Common myeloid progenitor, CD34-positive (primary cell): ENCODE data around the gene TRIM5.
"Not testable (repeated sequence)": the region's sequence is repeated elsewhere in the genome, so short reads cannot be mapped to it uniquely, and the experiment has no call there.

Experiments
- CTCF ChIA-PET: fragments of 350-600 bp; sonication (Branson Sonifier 250); formaldehyde crosslinking; loops from one replicate; lab custom pipeline; 2021; ENCODE audit warnings: antibody characterized with exemption; lab: Charles Lee
- POLR2A ChIA-PET: fragments of 350-600 bp; sonication (Branson Sonifier 250); formaldehyde crosslinking; loops from one replicate; lab custom pipeline; 2021; ENCODE audit warnings: antibody characterized with exemption; lab: Charles Lee
- DNase-seq, 3 donors: peaks; one replicate each; pipeline versions ENCODE4 v3.0.0 to v3.0.0-alpha.2; 2013
- H3K27ac ChIP-seq, 2 experiments: 1 replicate in 1 of 2; 2 replicates in 1 of 2; pipeline ENCODE4 v1.7.0; 2013; ENCODE audit warnings: inconsistent platforms in 2 of 2, low read length in 2 of 2, mild to moderate bottlenecking in 2 of 2, low read depth in 1 of 2, moderate library complexity in 1 of 2; ENCODE audit not compliant: severe bottlenecking in 2 of 2, insufficient read depth in 1 of 2, poor library complexity in 1 of 2
- H3K27me3 ChIP-seq, 5 experiments: replicated peaks in 2 of 5; 1 replicate in 3 of 5; 2 replicates in 2 of 5; pipeline versions ENCODE4 v1.6.1 to v1.7.0; 2013; ENCODE audit warnings: low read length in 4 of 5, mild to moderate bottlenecking in 2 of 5, moderate library complexity in 2 of 5, inconsistent platforms in 1 of 5; ENCODE audit not compliant: insufficient read depth in 5 of 5, control insufficient read depth in 4 of 5
- H3K36me3 ChIP-seq, 4 experiments: 1 replicate in 2 of 4; 2 replicates in 2 of 4; pipeline versions ENCODE4 v1.6.1 to v1.7.0; 2013; ENCODE audit warnings: low read length in 3 of 4, control low read depth in 1 of 4, mild to moderate bottlenecking in 1 of 4; ENCODE audit not compliant: control insufficient read depth in 4 of 4, insufficient read depth in 4 of 4
- H3K4me1 ChIP-seq, 4 experiments: 1 replicate in 3 of 4; 2 replicates in 1 of 4; pipeline versions ENCODE4 v1.6.1 to v1.7.1; 2013; ENCODE audit warnings: low read length in 3 of 4, mild to moderate bottlenecking in 3 of 4, control low read depth in 1 of 4, inconsistent platforms in 1 of 4, moderate library complexity in 1 of 4; ENCODE audit not compliant: control insufficient read depth in 4 of 4, insufficient read depth in 4 of 4; ENCODE audit errors: control extremely low read depth in 1 of 4
- H3K4me3 ChIP-seq, 7 experiments: 1 replicate in 4 of 7; 2 replicates in 3 of 7; pipeline versions ENCODE4 v1.5.1 to v1.7.0; 2013; ENCODE audit warnings: mild to moderate bottlenecking in 7 of 7, low read length in 6 of 7, moderate library complexity in 6 of 7, inconsistent platforms in 2 of 7, low read depth in 2 of 7, control low read depth in 1 of 7; ENCODE audit not compliant: insufficient read depth in 4 of 7, control insufficient read depth in 1 of 7; ENCODE audit errors: extremely low read depth in 1 of 7
- H3K9me3 ChIP-seq, 5 experiments: 1 replicate in 4 of 5; 2 replicates in 1 of 5; pipeline versions ENCODE4 v1.6.1 to v1.7.1; 2013; ENCODE audit warnings: low read length in 4 of 5, mild to moderate bottlenecking in 2 of 5, inconsistent platforms in 1 of 5, low read depth in 1 of 5, moderate library complexity in 1 of 5; ENCODE audit not compliant: control insufficient read depth in 4 of 5, insufficient read depth in 2 of 5; ENCODE audit errors: control extremely low read depth in 1 of 5
- WGBS: methylation state at CpG from one replicate; pipeline ENCODE4 v1.1.5; 2013; ENCODE audit not compliant: insufficient coverage; 5-methylcytosine and 5-hydroxymethylcytosine counted together

The TRIM5 gene

DNA sequence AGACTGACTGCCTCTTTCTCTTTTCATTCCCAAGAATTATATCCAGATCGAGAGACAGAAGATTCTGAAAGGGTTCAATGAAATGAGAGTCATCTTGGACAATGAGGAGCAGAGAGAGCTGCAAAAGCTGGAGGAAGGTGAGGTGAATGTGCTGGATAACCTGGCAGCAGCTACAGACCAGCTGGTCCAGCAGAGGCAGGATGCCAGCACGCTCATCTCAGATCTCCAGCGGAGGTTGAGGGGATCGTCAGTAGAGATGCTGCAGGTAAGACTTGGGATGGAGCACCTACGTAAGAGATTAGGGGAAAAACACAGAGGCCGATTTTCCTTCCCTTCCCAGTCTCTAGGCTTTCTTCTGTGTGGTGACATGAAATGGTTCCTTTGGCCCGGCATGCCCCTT, 13.4 kb upstream of the TRIM5 start:
- peaks cover 17 to 56% (median 31%) of the 10 kb centered on the region in 4 experiments for H3K36me3 ChIP-seq
- peaks cover 0 to 8% (median 3%) of the 10 kb centered on the region in 4 experiments for H3K4me1 ChIP-seq
- H3K9me3 ChIP-seq, result no peaks in the 10 kb centered on the region
- CTCF ChIA-PET, result no interaction called here
- DNase-seq, result no peak
- WGBS, result 96% methylated on average over 3 of the region's 7 CpGs
- H3K4me3 ChIP-seq, result no peak overlapping the region
- H3K27me3 ChIP-seq, result no peaks in the 10 kb centered on the region
- POLR2A ChIA-PET, result interaction anchor here (0.5 kb wide), 1 partner anchor 1819 kb away, joined by 3 read pairs; no protein-coding TSS in a partner anchor
- no peak overlapping the region for H3K27ac ChIP-seq

DNA sequence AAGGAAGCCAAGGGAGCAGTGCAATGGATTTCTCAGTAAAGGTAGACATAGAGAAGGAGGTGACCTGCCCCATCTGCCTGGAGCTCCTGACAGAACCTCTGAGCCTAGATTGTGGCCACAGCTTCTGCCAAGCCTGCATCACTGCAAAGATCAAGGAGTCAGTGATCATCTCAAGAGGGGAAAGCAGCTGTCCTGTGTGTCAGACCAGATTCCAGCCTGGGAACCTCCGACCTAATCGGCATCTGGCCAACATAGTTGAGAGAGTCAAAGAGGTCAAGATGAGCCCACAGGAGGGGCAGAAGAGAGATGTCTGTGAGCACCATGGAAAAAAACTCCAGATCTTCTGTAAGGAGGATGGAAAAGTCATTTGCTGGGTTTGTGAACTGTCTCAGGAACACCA, 11.3 kb upstream of the TRIM5 start:
- ChIA-PET POLR2A (no interaction called here), CTCF (interaction anchor here (1.0 kb wide), 1 partner anchor 12 kb away, joined by 3 read pairs; no protein-coding TSS in a partner anchor)
- no peak overlapping the region for H3K27ac ChIP-seq
- no peaks in the 10 kb centered on the region for H3K27me3 ChIP-seq
- H3K4me1 ChIP-seq, result peaks cover 5 to 19% (median 10%) of the 10 kb centered on the region in 4 experiments
- no peaks in the 10 kb centered on the region for H3K9me3 ChIP-seq
- WGBS, result 94% methylated on average over 2 of the region's 2 CpGs
- no peak for DNase-seq
- peaks cover 16 to 40% (median 28%) of the 10 kb centered on the region in 4 experiments for H3K36me3 ChIP-seq
- no peak overlapping the region for H3K4me3 ChIP-seq

DNA sequence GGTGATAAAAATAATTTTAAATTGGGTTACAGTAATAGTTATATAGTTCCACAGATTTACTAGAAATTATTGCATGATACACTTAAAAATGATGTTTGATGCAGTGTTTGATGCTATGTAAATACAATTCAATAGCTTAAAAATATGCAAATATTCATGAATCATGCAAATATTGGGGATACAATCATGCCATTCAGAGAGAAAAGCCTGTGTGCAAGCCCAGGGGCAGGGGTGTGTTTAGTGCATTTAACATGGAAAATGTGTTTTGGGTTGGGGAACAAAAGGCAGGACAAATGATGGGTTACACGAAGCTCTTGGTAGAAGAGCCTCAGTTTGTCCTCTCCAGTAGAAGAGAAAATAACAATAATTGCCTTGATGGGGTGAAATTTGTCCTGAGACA, 10.7 kb upstream of the TRIM5 start:
- no peak overlapping the region for H3K4me3 ChIP-seq
- ChIA-PET POLR2A (no interaction called here), CTCF (interaction anchor here (0.9 to 1.5 kb wide), 2 partner anchors 17 to 71 kb away, joined by 4 to 5 read pairs; partner anchors contain the start of gene TRIM34)
- no peaks in the 10 kb centered on the region for H3K27me3 ChIP-seq
- H3K9me3 ChIP-seq, result no peaks in the 10 kb centered on the region
- peaks cover 5 to 25% (median 12%) of the 10 kb centered on the region in 4 experiments for H3K4me1 ChIP-seq
- no peak for DNase-seq
- WGBS, result 100% methylated on average over 1 of the region's 1 CpG
- H3K36me3 ChIP-seq, result peaks cover 16 to 37% (median 26%) of the 10 kb centered on the region in 4 experiments
- H3K27ac ChIP-seq, result no peak overlapping the region

DNA sequence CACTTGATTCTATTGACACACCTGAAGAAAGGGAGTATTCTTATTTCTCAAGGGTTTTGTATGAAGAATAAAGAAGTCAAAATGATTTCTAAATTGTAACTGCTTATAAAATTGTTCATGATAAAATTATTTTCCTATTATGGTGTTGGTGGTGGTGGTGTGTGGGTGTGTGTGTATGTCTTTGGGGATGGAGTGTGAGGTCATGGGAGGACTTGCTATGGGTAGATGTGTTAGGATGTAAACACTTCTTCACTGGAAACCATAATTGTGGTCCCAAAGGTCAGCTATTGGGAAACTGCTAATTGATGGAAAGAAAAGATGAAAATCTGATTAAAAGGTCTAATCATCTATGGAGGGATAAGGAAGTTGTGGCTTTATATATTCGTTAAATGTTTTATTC, 9.8 kb upstream of the TRIM5 start:
- Histone ChIP-seq H3K27ac (no peak overlapping the region), H3K4me1 (peaks cover 5 to 33% (median 20%) of the 10 kb centered on the region in 4 experiments), H3K27me3 (no peaks in the 10 kb centered on the region), H3K9me3 (no peaks in the 10 kb centered on the region), H3K4me3 (no peak overlapping the region), H3K36me3 (peaks cover 16 to 34% (median 25%) of the 10 kb centered on the region in 4 experiments)
- ChIA-PET CTCF (interaction anchor here (0.9 to 1.5 kb wide), 2 partner anchors 16 to 70 kb away, joined by 4 to 5 read pairs; partner anchors contain the start of gene TRIM34), POLR2A (interaction anchor here (0.6 kb wide), 1 partner anchor 9 kb away, joined by 3 read pairs; no protein-coding TSS in a partner anchor)
- DNase-seq, result no peak
- 17% methylated on average over 1 of the region's 1 CpG for WGBS

DNA sequence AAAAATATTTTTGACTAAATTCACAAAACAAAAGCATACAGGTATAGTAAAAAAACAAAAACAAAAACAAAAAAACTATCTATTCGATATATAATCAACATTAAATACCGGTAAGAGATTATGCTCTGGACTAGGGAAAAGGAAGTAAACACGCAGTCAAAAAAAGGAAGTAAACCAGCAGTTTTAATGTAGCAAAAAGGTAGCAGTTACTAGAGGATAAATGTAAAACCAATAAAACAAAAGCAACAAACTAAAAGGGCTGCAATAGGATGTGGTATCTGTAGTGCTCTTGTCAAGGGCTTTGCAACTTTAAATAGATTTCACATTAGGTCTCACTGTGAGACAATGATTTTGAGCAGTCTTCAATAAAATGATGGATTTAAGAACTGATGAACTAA, 7.1 kb upstream of the TRIM5 start:
- H3K4me1 ChIP-seq, result peaks cover 12 to 42% (median 27%) of the 10 kb centered on the region in 4 experiments
- no peaks in the 10 kb centered on the region for H3K9me3 ChIP-seq
- peak overlapping the region; percentile 34 to 89 for H3K27ac ChIP-seq
- H3K27me3 ChIP-seq, result no peaks in the 10 kb centered on the region
- peak in 2 of 3 donors; percentile 46 to 62 for DNase-seq
- ChIA-PET POLR2A (interaction anchor here (0.5 kb wide), 1 partner anchor 908 kb away, joined by 3 read pairs; no protein-coding TSS in a partner anchor), CTCF (interaction anchor here (1.2 kb wide), 1 partner anchor 8 kb away, joined by 3 read pairs; no protein-coding TSS in a partner anchor)
- peak overlapping the region in 6 of 7 experiments; percentile 70 to 92 (median 80) for H3K4me3 ChIP-seq
- H3K36me3 ChIP-seq, result peaks cover 7 to 15% (median 12%) of the 10 kb centered on the region in 4 experiments
- WGBS, result no CpG with 5 or more reads among the region's 3 CpGs

DNA sequence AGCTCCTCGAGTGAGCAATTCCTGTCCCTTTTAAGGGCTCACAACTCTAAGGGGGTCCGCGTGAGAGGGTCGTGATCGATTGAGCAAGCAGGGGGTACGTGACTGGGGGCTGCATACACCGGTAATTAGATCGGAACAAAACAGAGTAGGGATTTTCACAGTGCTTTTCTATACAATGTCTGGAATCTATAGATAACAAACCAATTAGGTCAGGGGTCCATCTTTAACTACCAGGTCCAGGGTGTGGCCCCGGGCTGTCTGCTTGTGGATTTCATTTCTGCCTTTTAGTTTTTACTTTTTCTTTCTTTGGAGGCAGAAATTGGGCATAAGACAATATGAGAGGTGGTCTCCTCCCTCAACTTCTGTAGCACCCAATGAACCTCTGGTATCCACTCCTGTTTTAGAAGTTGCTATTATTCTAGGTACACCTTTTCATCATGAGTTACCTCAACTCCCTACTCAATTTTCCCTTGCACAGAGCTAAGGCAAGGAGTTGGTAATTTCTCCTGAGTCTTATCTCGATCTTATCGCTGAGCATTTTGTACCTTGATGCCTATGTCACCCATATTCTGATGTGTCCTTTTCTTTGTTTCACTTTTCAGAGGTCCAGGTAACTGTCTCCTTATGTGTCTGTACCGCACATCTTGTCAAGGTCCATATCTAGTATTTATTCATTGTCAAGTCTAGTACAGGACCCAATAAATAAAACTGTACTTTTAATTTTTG, 6.5 kb upstream of the TRIM5 start:
- H3K9me3 ChIP-seq, H3K36me3 ChIP-seq, H3K27me3 ChIP-seq: not testable (repeated sequence)
- Histone ChIP-seq H3K4me1 (peaks cover 12 to 42% (median 27%) of the 10 kb centered on the region in 4 experiments), H3K27ac (peak overlapping the region; percentile 81 to 89), H3K4me3 (peak overlapping the region; percentile 30 to 92 (median 78))
- POLR2A ChIA-PET, result interaction anchor here (0.5 to 1.4 kb wide), 2 partner anchors 119 to 909 kb away, joined by 3 read pairs; no protein-coding TSS in a partner anchor
- 13% methylated on average over 1 of the region's 12 CpGs for WGBS
- peak in 1 of 3 donors; percentile 28 for DNase-seq
- CTCF ChIA-PET, result interaction anchor here (0.8 to 1.2 kb wide), 4 partner anchors 9 to 54 kb away, joined by 3 read pairs; no protein-coding TSS in a partner anchor
